ENCODE data around the gene TMEM106C. TPM values are rescaled to one million over a fixed set of nuclear protein-coding genes. Genes with fewer than 3 reads are reported as not detected.

Gene TMEM106C
- total and polyA plus RNA-seq, 2 of the 13 experiments (the other 11 are each of a cell fraction or from before 2014, with no cell fraction given): 132 to 192 TPM

- TF ChIP-seq ETV5 (CRISPR knock-in tag; IDR thresholded peaks at IDR 0.05; ENCODE audit: borderline replicate concordance): peak; percentile 15; the same call in 1 of the 2 replicates
- TF ChIP-seq RFX5 (IDR thresholded peaks at IDR 0.05; ENCODE audit: low read depth, low read length): no peak
- TF ChIP-seq NFE2 (CRISPR knock-in tag; IDR thresholded peaks at IDR 0.05): no peak
- no peak; the same call in 1 of the 2 replicates for TF ChIP-seq ZNF513 (CRISPR knock-in tag; conservative IDR thresholded peaks at IDR 0.05)
- no peak for TF ChIP-seq HHEX (CRISPR knock-in tag; IDR thresholded peaks at IDR 0.05)
- TF ChIP-seq ZFP37 (CRISPR knock-in tag; IDR thresholded peaks at IDR 0.05; ENCODE audit: borderline replicate concordance): no peak
- TF ChIP-seq KLF11 (CRISPR knock-in tag; IDR thresholded peaks at IDR 0.05): 0 out of 2 replicates have a peak, but pooled peaks have one; percentile 55
- TF ChIP-seq ZNF550 (CRISPR knock-in tag; IDR thresholded peaks at IDR 0.05; ENCODE audit: borderline replicate concordance): peak; percentile 32; the same call in 1 of the 2 replicates
- TF ChIP-seq CCAR2 (optimal IDR thresholded peaks at IDR 0.05; ENCODE audit: low read depth, low read length): no peak
- no peak for TF ChIP-seq KLF6 (CRISPR knock-in tag; IDR thresholded peaks at IDR 0.05)
- TF ChIP-seq ZNF224 (CRISPR knock-in tag; IDR thresholded peaks at IDR 0.05): no peak
- peak; percentile 78 for TF ChIP-seq ZFY (CRISPR knock-in tag; IDR thresholded peaks at IDR 0.05)
- TF ChIP-seq TIGD3 (CRISPR knock-in tag; IDR thresholded peaks at IDR 0.05; ENCODE audit: borderline replicate concordance): no peak
- no peak for TF ChIP-seq FIP1L1 (IDR thresholded peaks at IDR 0.05; ENCODE audit: borderline replicate concordance, insufficient read depth, low read depth, low read length)
- TF ChIP-seq ZBTB10 (CRISPR knock-in tag; IDR thresholded peaks at IDR 0.05; ENCODE audit: borderline replicate concordance): 0 out of 2 replicates have a peak, but pooled peaks have one; percentile 46
- TF ChIP-seq ZNF777 (CRISPR knock-in tag; IDR thresholded peaks at IDR 0.05): peak; percentile 42; the same call in 1 of the 2 replicates
- no peak for TF ChIP-seq ZUFSP (CRISPR knock-in tag; IDR thresholded peaks at IDR 0.05; ENCODE audit: borderline replicate concordance)
- TF ChIP-seq ZNF644 (CRISPR knock-in tag; IDR thresholded peaks at IDR 0.05; ENCODE audit: low read depth): no peak
- no peak; the same call in 1 of the 2 replicates for TF ChIP-seq SKIL (CRISPR knock-in tag; IDR thresholded peaks at IDR 0.05; ENCODE audit: borderline replicate concordance)
Observed at GRCh38 chr12:47963340-47964040, at the start of gene TMEM106C (continued).

Measured in HepG2 (cell line).